Fibroblast of the aortic adventitia (primary cell): ENCODE results near the gene LITAFD. TPM values are rescaled to one million over a fixed set of nuclear protein-coding genes. Genes with fewer than 3 reads are reported as not detected.
"Not testable (repeated sequence)": the region's sequence is repeated elsewhere in the genome, so short reads cannot be mapped to it uniquely, and the experiment has no call there.

Experiments
- DNase-seq: peaks from one replicate; pipeline ENCODE4 v3.0.0-alpha.2; 2010; ENCODE audit warnings: low read depth
- H3K4me3 ChIP-seq: 2 replicates; pipeline ENCODE4 v1.5.1; 2011; ENCODE audit warnings: low read depth, mild to moderate bottlenecking, control low read depth, low read length, moderate library complexity
- CTCF ChIP-seq: IDR thresholded peaks from 2 replicates; pipeline ENCODE4 v1.5.1; 2011; ENCODE audit warnings: mild to moderate bottlenecking, low read length, control low read depth, inconsistent platforms; ENCODE audit not compliant: insufficient read depth
- total RNA-seq: library from RNA; depleted of rRNA; stranded (reverse); fragments of >200 nt; gene quantifications from 2 replicates; pipeline ENCODE4 v1.2.3, GENCODE V29; 2012; ENCODE audit warnings: low replicate concordance

Gene LITAFD
- total RNA-seq, 1 donor: not detected

GRCh38 chr16:8868416-8869211 lies 13.5 kb upstream of the LITAFD start, which contains the start of gene CARHSP1:
Gene CARHSP1, minus strand, starts transcription at chr16:8869006. Its CDS starts 9,678 bp downstream, at chr16:8859328.
- DNase-seq: peak; percentile 80
- peak within 1 kb of the TSS; percentile 72 for H3K4me3 ChIP-seq
- no peak for TF ChIP-seq CTCF

- TF ChIP-seq CTCF: peak; percentile 4
- peak overlapping the region; percentile 62 for H3K4me3 ChIP-seq
- no peak for DNase-seq
These were observed 12.8 kb upstream of the LITAFD start for GRCh38 chr16:8869212-8869987.

- not testable (repeated sequence) for DNase-seq, H3K4me3 ChIP-seq
These were observed 12.2 kb upstream of the LITAFD start for GRCh38 chr16:8869988-8870241.

GRCh38 chr16:8872071-8872470 lies 10.1 kb upstream of the LITAFD start:
- H3K4me3 ChIP-seq: no peak overlapping the region
- no peak for TF ChIP-seq CTCF

GRCh38 chr16:8872967-8873865 lies 8.9 kb upstream of the LITAFD start:
- DNase-seq: no peak
- peak; percentile 14 for TF ChIP-seq CTCF
- no peak overlapping the region for H3K4me3 ChIP-seq

More at GRCh38 chr16:8872071-8872470, 10.1 kb upstream of the LITAFD start:
- no peak for DNase-seq

GRCh38 chr16:8873866-8874195 lies 8.3 kb upstream of the LITAFD start:
- H3K4me3 ChIP-seq, DNase-seq: not testable (repeated sequence)

- TF ChIP-seq CTCF: no peak
- H3K4me3 ChIP-seq: no peak overlapping the region
- peak; percentile 84 for DNase-seq
These were observed 7.8 kb upstream of the LITAFD start for GRCh38 chr16:8874388-8874787.

- H3K4me3 ChIP-seq, DNase-seq: not testable (repeated sequence)
These were observed 6.8 kb upstream of the LITAFD start for GRCh38 chr16:8875317-8875716.
